ENCODE data around the gene CLK1.
"Not testable (repeated sequence)": the region's sequence is repeated elsewhere in the genome, so short reads cannot be mapped to it uniquely, and the experiment has no call there.

GRCh38 chr2:200818732-200819131 is 45.7 kb downstream of the CLK1 start:
- not testable (repeated sequence) for TF ChIP-seq ZNF8 (CRISPR knock-in tag; IDR thresholded peaks at IDR 0.05); CREB5 (CRISPR knock-in tag; IDR thresholded peaks at IDR 0.05; ENCODE audit: low read depth); CSRNP3 (CRISPR knock-in tag; IDR thresholded peaks at IDR 0.05); ZFP3 (CRISPR knock-in tag; IDR thresholded peaks at IDR 0.05); TSHZ2 (CRISPR knock-in tag; IDR thresholded peaks at IDR 0.05); BACH2 (CRISPR knock-in tag; IDR thresholded peaks at IDR 0.05; ENCODE audit: borderline replicate concordance); SNAI2 (CRISPR knock-in tag; IDR thresholded peaks at IDR 0.05)

All from SK-N-SH treated with all-trans-retinoic acid at 6 μM for 48 hours (cell line).